HEK293 (cell line): ENCODE results near the gene ANAPC10.

Experiments used
- MYNN ChIP-seq: fragments of 450-650 bp; formaldehyde crosslinking; IDR thresholded peaks from 2 replicates; pipeline ENCODE4 v1.5.1; 2016; ENCODE audit warnings: missing biosample characterization, missing genetic modification characterization, borderline replicate concordance
- SETDB1 ChIP-seq: IDR thresholded peaks from one replicate; pipeline ENCODE4 v1.6.1; 2017; ENCODE audit warnings: mild to moderate bottlenecking, low read length, moderate library complexity, mixed read lengths; ENCODE audit not compliant: insufficient read length
- ZBTB21 ChIP-seq: fragments of 450-650 bp; formaldehyde crosslinking; IDR thresholded peaks from 2 replicates; pipeline ENCODE4 v1.5.1; 2017; ENCODE audit warnings: missing biosample characterization, missing genetic modification characterization
- ZFP69B ChIP-seq: fragments of 450-650 bp; formaldehyde crosslinking; IDR thresholded peaks from 2 replicates; pipeline ENCODE4 v1.5.1; 2016; ENCODE audit warnings: missing biosample characterization, missing genetic modification characterization
- ZNF311 ChIP-seq: fragments of 450-650 bp; formaldehyde crosslinking; IDR thresholded peaks from 2 replicates; pipeline ENCODE4 v1.5.1; 2017; ENCODE audit warnings: missing biosample characterization, missing genetic modification characterization, borderline replicate concordance
- ZNF354C ChIP-seq: fragments of 450-650 bp; formaldehyde crosslinking; IDR thresholded peaks from 2 replicates; pipeline ENCODE4 v1.5.1; 2016; ENCODE audit warnings: missing biosample characterization, missing genetic modification characterization, low read depth, borderline replicate concordance
- TF ChIP-seq, protein P1 (sequence below): fragments of 450-650 bp; formaldehyde crosslinking; IDR thresholded peaks from 2 replicates; pipeline ENCODE4 v1.5.1; 2016; ENCODE audit warnings: missing biosample characterization, missing genetic modification characterization
- TF ChIP-seq, protein P2 (sequence below): fragments of 450-650 bp; formaldehyde crosslinking; IDR thresholded peaks from 2 replicates; pipeline ENCODE4 v1.5.1; 2016; ENCODE audit warnings: missing biosample characterization, missing genetic modification characterization
- TF ChIP-seq, protein P3 (sequence below): IDR thresholded peaks from 2 replicates; pipeline ENCODE4 v1.6.1; 2011; ENCODE audit warnings: mild to moderate bottlenecking, low read depth, low read length, borderline replicate concordance

DNA sequence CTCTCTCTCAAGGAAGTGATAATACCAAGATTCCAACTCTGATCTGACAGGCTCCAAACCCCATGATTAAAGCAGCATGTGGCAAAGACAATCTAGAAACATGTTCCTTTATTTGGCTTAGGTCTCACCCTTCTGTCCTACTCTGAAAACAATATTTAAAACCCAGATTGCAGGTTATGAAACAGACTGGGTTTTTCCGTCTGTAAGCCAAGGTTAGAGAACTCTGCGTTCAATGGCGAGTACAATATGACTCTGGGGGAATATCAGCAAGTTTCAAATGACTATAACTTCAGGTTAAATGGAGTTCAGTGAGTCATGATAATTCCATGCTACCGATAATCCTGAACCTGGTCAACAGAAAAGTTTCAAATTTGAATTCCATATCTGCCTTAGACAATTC, 50.8 kb downstream of the ANAPC10 start:
- TF ChIP-seq, protein P1, sequence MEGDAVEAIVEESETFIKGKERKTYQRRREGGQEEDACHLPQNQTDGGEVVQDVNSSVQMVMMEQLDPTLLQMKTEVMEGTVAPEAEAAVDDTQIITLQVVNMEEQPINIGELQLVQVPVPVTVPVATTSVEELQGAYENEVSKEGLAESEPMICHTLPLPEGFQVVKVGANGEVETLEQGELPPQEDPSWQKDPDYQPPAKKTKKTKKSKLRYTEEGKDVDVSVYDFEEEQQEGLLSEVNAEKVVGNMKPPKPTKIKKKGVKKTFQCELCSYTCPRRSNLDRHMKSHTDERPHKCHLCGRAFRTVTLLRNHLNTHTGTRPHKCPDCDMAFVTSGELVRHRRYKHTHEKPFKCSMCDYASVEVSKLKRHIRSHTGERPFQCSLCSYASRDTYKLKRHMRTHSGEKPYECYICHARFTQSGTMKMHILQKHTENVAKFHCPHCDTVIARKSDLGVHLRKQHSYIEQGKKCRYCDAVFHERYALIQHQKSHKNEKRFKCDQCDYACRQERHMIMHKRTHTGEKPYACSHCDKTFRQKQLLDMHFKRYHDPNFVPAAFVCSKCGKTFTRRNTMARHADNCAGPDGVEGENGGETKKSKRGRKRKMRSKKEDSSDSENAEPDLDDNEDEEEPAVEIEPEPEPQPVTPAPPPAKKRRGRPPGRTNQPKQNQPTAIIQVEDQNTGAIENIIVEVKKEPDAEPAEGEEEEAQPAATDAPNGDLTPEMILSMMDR (tag by site-specific recombination), result no peak
- no peak for TF ChIP-seq MYNN (tag by site-specific recombination)
- TF ChIP-seq ZNF311 (tag by site-specific recombination), result no peak
- TF ChIP-seq, protein P2, sequence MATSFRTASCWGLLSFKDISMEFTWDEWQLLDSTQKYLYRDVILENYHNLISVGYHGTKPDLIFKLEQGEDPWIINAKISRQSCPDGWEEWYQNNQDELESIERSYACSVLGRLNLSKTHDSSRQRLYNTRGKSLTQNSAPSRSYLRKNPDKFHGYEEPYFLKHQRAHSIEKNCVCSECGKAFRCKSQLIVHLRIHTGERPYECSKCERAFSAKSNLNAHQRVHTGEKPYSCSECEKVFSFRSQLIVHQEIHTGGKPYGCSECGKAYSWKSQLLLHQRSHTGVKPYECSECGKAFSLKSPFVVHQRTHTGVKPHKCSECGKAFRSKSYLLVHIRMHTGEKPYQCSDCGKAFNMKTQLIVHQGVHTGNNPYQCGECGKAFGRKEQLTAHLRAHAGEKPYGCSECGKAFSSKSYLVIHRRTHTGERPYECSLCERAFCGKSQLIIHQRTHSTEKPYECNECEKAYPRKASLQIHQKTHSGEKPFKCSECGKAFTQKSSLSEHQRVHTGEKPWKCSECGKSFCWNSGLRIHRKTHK (tag by site-specific recombination), result no peak
- TF ChIP-seq ZNF354C, result no peak
- TF ChIP-seq, protein P3, sequence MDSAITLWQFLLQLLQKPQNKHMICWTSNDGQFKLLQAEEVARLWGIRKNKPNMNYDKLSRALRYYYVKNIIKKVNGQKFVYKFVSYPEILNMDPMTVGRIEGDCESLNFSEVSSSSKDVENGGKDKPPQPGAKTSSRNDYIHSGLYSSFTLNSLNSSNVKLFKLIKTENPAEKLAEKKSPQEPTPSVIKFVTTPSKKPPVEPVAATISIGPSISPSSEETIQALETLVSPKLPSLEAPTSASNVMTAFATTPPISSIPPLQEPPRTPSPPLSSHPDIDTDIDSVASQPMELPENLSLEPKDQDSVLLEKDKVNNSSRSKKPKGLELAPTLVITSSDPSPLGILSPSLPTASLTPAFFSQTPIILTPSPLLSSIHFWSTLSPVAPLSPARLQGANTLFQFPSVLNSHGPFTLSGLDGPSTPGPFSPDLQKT, result no peak
- TF ChIP-seq ZBTB21 (tag by site-specific recombination), result no peak
- TF ChIP-seq SETDB1, result no peak
- no peak for TF ChIP-seq ZFP69B
